H1 (cell line): ENCODE results near the gene LEFTY2.

Experiments
- ASH2L ChIP-seq: fragments of 200-600, 300-600 bp; sonication (generic); IDR thresholded peaks from one replicate; pipeline ENCODE4 v1.7.1; 2017; ENCODE audit warnings: low read length
- CREB1 ChIP-seq: IDR thresholded peaks from 2 replicates; pipeline ENCODE4 v1.6.1; 2012; ENCODE audit warnings: inconsistent platforms
- CTCF ChIP-seq, 3 experiments: IDR thresholded peaks; 1 replicate in 2 of 3; 2 replicates in 1 of 3; pipeline versions ENCODE4 v1.5.1 to v1.6.1; 2011; ENCODE audit warnings: low read length in 3 of 3, mild to moderate bottlenecking in 3 of 3, inconsistent platforms in 2 of 3, low read depth in 1 of 3, moderate library complexity in 1 of 3; ENCODE audit not compliant: insufficient read depth in 1 of 3; ENCODE audit errors: control extremely low read depth in 1 of 3
- EZH2 ChIP-seq: fragments of 200-600 bp; sonication (generic); IDR thresholded peaks from 2 replicates; pipeline ENCODE4 v1.7.1; 2012; ENCODE audit warnings: low read depth, mild to moderate bottlenecking, moderate library complexity, low read length, inconsistent platforms; ENCODE audit not compliant: severe bottlenecking
- JUND ChIP-seq: IDR thresholded peaks from 2 replicates; pipeline ENCODE4 v1.6.1; 2011; ENCODE audit warnings: mild to moderate bottlenecking, improper control_type of control experiment, low read length
- NRF1 ChIP-seq: IDR thresholded peaks from 2 replicates; pipeline ENCODE4 v1.6.1; 2011; ENCODE audit warnings: mild to moderate bottlenecking, low read depth, low read length, improper control_type of control experiment
- POLR2A ChIP-seq, 2 experiments: IDR thresholded peaks; 1 replicate in 1 of 2; 2 replicates in 1 of 2; pipeline ENCODE4 v1.6.1; 2011; ENCODE audit warnings: low read depth in 2 of 2, low read length in 2 of 2, mild to moderate bottlenecking in 2 of 2; ENCODE audit errors: control extremely low read depth in 1 of 2
- POLR2AphosphoS5 ChIP-seq: IDR thresholded peaks from 2 replicates; pipeline ENCODE4 v1.6.1; 2011; ENCODE audit warnings: low read depth, low read length
- RBBP5 ChIP-seq: IDR thresholded peaks from 2 replicates; pipeline ENCODE4 v1.7.1; 2012; ENCODE audit warnings: low read depth, mild to moderate bottlenecking, inconsistent platforms, low read length, moderate library complexity, borderline replicate concordance
- SP1 ChIP-seq: IDR thresholded peaks from 2 replicates; pipeline ENCODE4 v1.6.1; 2011; ENCODE audit warnings: low read depth, low read length
- SRF ChIP-seq: IDR thresholded peaks from 2 replicates; pipeline ENCODE4 v1.6.1; 2011; ENCODE audit warnings: mild to moderate bottlenecking, low read depth, low read length, moderate library complexity
- YY1 ChIP-seq: IDR thresholded peaks from 2 replicates; pipeline ENCODE4 v1.6.1; 2011; ENCODE audit warnings: low read depth, mild to moderate bottlenecking, low read length
- TF ChIP-seq, protein P1 (sequence below): IDR thresholded peaks from 2 replicates; pipeline ENCODE4 v1.6.1; 2011; ENCODE audit warnings: low read depth, mild to moderate bottlenecking, low read length; ENCODE audit not compliant: insufficient read depth

DNA sequence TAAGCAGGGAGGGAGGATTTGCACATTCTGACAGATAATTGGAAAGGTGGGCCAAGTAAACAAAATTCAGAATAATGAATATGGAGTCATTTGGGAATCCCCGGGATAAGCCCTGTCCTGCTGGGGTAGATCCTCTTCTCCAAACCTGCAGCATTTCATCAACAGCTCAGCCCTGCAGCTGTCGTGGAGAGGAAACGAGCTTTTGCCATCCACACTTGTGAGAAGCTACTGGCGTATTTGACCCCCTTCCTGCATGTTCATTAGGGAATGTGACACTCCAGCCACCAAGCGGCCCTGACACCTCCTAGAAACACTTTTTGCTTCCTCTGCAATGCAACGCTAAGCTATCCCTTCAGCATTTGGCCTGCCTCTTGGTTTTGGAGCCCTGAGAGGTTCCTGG, 8.0 kb upstream of the LEFTY2 start:
- TF ChIP-seq EZH2 = no peak
- TF ChIP-seq CTCF (IDR thresholded peaks at IDR 0.05; ENCODE audit: control extremely low read depth in 1 of 3, insufficient read depth in 1 of 3, low read depth in 1 of 3, low read length in 3 of 3) = no peak
- TF ChIP-seq RBBP5 = no peak
- TF ChIP-seq SRF = no peak
- TF ChIP-seq POLR2A (IDR thresholded peaks at IDR 0.05; ENCODE audit: control extremely low read depth in 1 of 2, low read depth in 2 of 2, low read length in 2 of 2) = no peak
- no peak for TF ChIP-seq YY1
- no peak for TF ChIP-seq NRF1
- no peak for TF ChIP-seq CREB1
- TF ChIP-seq ASH2L = no peak
- TF ChIP-seq, protein P1, sequence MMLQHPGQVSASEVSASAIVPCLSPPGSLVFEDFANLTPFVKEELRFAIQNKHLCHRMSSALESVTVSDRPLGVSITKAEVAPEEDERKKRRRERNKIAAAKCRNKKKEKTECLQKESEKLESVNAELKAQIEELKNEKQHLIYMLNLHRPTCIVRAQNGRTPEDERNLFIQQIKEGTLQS = no peak
- TF ChIP-seq JUND = no peak
- no peak for TF ChIP-seq SP1
- no peak for TF ChIP-seq POLR2AphosphoS5
